Muscle of leg (tissue), 11 donors: ENCODE results near the gene ALKBH3. TPM values are rescaled to one million over a fixed set of nuclear protein-coding genes. Genes with fewer than 3 reads are reported as not detected.

ENCODE experiments used
- DNase-seq: peaks from one replicate; pipeline ENCODE4 v3.0.0; 2013
- H3K27ac ChIP-seq: one replicate; pipeline ENCODE4 v1.5.1; 2013; ENCODE audit warnings: mild to moderate bottlenecking, low read length, control low read depth
- H3K27me3 ChIP-seq: one replicate; pipeline ENCODE4 v1.6.1; 2013; ENCODE audit warnings: low read length; ENCODE audit not compliant: control insufficient read depth, insufficient read depth
- H3K36me3 ChIP-seq: one replicate; pipeline ENCODE4 v1.6.1; 2013; ENCODE audit warnings: low read length; ENCODE audit not compliant: control insufficient read depth, insufficient read depth
- H3K4me1 ChIP-seq: one replicate; pipeline ENCODE4 v1.6.1; 2013; ENCODE audit warnings: low read length; ENCODE audit not compliant: control insufficient read depth, insufficient read depth
- H3K4me3 ChIP-seq: one replicate; pipeline ENCODE4 v1.5.1; 2013; ENCODE audit warnings: low read length, control low read depth
- H3K9me3 ChIP-seq: replicated peaks from 2 replicates; pipeline ENCODE4 v1.6.1; 2013; ENCODE audit warnings: low read depth, low read length; ENCODE audit not compliant: control insufficient read depth
- WGBS: methylation state at CpG from one replicate; pipeline ENCODE4 v1.1.5; 2013; ENCODE audit warnings: missing lambda C conversion rate; ENCODE audit not compliant: insufficient coverage; 5-methylcytosine and 5-hydroxymethylcytosine counted together
- polyA plus RNA-seq, 8 donors: library from polyadenylated mRNA; unstranded; fragments of 120-200 nt; gene quantifications; one replicate each; pipeline versions ENCODE4 v1.2.1 to v1.2.3, GENCODE V29; 2013; ENCODE audit warnings: inconsistent platforms in 1 of 8, low replicate concordance in 1 of 8; ENCODE audit not compliant: insufficient read length in 8 of 8, insufficient read depth in 1 of 8
- total RNA-seq: library from RNA; stranded (reverse); fragments of 120-200 nt; gene quantifications from one replicate; pipeline ENCODE4 v1.2.4, GENCODE V29; 2013

The ALKBH3 gene
- total and polyA plus RNA-seq, 9 donors = 18.1 to 31.5 (median 22.8) TPM

DNA sequence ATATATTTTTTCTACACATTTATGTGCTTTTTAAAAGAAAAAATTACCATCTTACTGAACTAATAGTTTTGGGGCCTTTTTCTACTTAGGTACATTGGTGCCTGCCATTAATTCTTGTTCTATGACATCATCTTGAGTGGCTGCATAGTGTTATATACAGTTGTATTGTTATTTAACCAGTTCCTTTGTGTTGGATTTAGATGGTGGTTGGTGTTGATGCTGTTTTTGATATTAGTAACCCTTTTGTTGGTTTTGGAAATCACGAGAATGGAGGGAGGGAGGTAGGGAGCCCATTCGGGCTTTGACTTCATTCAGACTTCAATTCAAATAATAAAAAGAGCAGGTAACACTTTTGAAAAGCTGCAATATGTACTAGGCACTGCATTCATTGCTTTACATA, 46.4 kb downstream of the ALKBH3 start:
- H3K4me3 ChIP-seq = no peak overlapping the region
- no peak overlapping the region for H3K27ac ChIP-seq
- no peaks in the 10 kb centered on the region for H3K27me3 ChIP-seq
- no CpG with 5 or more reads among the region's 2 CpGs for WGBS
- no peaks in the 10 kb centered on the region for H3K9me3 ChIP-seq
- no peak for DNase-seq
- H3K4me1 ChIP-seq = peaks cover 60% of the 10 kb centered on the region
- H3K36me3 ChIP-seq = peaks cover 7% of the 10 kb centered on the region

DNA sequence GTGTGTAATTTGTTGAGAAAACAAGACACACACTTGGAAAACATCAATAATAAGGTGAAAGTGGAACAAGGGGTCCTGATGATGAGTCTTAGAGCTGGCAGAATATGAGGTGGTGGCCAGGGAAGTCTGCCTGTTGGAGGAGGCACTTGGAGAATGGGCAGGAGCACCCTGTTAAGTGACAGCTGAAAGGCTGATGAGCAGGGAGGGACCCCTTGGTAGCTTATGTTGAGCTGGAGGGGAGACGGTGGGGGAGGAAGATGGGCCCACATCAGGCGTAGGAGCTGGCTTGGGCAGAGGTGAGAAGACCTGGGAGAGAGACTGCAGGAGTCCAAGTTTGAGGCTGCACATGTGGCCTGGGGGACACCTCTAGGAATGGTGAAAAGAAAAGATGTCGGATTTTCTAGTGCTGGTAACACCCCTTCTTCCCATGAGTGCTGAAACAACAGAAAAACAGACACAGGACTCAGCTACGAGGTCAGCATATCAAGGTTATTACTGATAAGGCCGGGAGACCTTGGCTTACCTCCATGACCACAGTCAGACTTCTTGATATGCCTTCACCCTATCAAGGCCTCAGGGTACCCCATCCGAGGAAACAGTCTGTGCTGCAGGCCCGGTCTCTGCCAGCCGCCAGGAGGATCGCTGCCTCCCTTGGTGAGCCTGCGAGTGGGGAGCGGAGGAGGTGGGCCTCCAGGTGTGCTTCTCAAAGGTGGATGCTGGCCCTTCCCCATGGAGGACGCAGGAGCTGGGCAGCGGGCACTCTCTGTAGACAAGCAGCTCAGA, 47.5 kb downstream of the ALKBH3 start:
- Histone ChIP-seq H3K36me3 (no peaks in the 10 kb centered on the region), H3K4me3 (no peak overlapping the region), H3K4me1 (peaks cover 57% of the 10 kb centered on the region), H3K27ac (no peak overlapping the region), H3K9me3 (no peaks in the 10 kb centered on the region), H3K27me3 (no peaks in the 10 kb centered on the region)
- WGBS = 89% methylated on average over 11 of the region's 13 CpGs
- DNase-seq = no peak

DNA sequence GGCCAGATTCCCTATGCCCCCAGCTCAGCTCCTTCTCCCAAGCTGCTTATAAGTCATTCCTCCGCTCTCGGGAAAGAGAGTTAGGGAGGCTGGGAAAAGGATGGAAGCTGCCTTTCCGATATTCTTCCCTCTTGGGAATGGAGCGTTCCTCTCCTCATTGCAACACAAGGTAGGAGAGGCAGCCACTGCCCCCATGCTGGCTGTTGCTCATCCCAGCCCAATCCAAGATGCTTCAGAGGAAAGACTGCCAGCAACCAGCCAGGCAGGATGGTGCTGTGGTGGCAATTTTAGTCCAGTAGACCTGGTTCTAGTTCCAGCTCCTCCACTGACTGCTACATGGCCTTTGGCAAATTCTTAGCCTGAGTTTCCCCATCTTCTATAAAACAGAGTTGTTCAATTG, 48.1 kb downstream of the ALKBH3 start:
- Histone ChIP-seq H3K27ac (no peak overlapping the region), H3K36me3 (no peaks in the 10 kb centered on the region), H3K27me3 (no peaks in the 10 kb centered on the region), H3K4me3 (no peak overlapping the region), H3K9me3 (no peaks in the 10 kb centered on the region), H3K4me1 (peaks cover 58% of the 10 kb centered on the region)
- no CpG with 5 or more reads among the region's 4 CpGs for WGBS
- no peak for DNase-seq

DNA sequence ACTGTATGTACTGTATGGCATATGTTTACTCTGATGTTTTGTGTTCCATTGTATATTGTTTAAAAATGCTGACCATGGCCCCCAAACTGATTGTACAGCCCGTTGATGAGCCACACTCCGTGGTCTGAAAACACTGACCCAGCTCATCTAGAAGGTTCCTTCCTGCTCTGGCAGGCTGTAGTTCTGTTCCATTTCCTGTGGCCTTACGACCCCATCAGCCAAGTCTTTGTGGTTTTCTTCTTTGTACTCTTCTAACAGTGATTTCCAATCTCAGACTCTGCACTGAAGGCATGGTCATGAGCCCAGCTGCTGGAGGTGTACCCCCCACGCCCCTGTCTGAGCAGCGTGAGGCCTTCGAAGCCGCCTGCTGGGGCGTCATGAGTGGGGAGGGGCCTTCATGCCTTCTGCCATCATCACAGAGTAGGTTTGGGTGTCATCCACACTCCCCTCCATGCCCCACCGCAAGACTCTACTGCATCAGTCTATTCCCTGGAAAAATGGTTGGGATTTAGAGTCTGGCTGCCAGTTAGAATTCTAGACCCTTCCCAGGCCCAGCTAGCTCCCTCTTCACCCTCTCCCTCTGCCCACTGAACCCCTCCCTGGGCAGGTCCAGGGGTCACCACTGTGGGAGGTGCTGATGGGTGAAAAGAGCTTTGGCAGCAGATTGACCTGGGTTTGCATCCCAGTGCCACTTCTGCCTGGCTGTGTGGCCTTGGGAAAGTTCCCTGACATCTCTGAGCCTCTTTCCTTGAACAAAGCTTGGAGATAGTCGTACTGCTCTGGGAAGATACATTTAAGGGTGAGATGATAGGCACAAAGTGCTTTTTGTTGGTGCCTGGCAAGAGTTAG, 50.5 kb downstream of the ALKBH3 start:
- Histone ChIP-seq H3K4me3 (no peak overlapping the region), H3K27ac (no peak overlapping the region), H3K4me1 (peaks cover 49% of the 10 kb centered on the region), H3K9me3 (no peaks in the 10 kb centered on the region), H3K27me3 (no peaks in the 10 kb centered on the region), H3K36me3 (no peaks in the 10 kb centered on the region)
- DNase-seq = no peak
- WGBS = 75% methylated on average over 6 of the region's 10 CpGs

DNA sequence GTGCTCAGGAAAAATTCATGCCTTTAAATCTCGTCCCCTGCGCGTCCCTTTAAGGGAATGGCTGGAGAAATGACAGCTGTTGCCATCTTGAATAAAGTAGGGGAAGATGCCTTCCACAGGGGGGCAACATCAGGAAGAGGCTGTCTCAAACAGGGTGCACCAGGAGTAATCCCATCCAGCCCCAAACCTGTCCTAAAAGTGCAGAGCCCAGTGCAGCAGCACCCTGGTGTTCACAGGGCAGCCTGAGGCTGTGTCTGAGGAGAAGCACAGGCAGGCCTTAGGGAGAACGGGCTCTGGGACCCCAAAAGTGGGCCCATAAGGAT, 51.0 kb downstream of the ALKBH3 start:
- H3K27me3 ChIP-seq = no peaks in the 10 kb centered on the region
- H3K27ac ChIP-seq = no peak overlapping the region
- no peaks in the 10 kb centered on the region for H3K36me3 ChIP-seq
- WGBS = 86% methylated on average over 4 of the region's 4 CpGs
- H3K4me3 ChIP-seq = no peak overlapping the region
- no peak for DNase-seq
- peaks cover 44% of the 10 kb centered on the region for H3K4me1 ChIP-seq
- no peaks in the 10 kb centered on the region for H3K9me3 ChIP-seq

DNA sequence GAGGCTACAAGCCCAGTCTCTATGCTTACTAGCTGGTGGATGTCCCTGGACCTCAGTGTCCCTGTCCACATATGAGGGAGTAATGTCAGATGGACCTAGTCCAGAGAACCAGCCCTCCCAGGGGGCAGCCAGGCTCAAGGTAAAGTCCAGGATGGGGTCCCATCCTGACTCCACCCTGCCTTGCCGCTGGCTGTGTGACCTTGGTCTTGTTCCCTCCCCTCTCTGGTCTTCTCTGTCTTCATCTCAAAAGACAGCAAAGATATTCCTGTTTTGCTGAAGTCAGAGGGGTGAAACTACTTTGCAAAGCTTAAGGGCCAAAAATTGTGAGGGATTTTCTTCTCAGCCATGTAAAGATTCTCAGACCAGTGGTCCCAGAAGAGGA, 52.6 kb downstream of the ALKBH3 start:
- Histone ChIP-seq H3K27me3 (no peaks in the 10 kb centered on the region), H3K9me3 (no peaks in the 10 kb centered on the region), H3K4me3 (no peak overlapping the region), H3K4me1 (peaks cover 41% of the 10 kb centered on the region), H3K36me3 (no peaks in the 10 kb centered on the region), H3K27ac (peak overlapping the region; percentile 58)
- DNase-seq = no peak
- 67% methylated on average over 1 of the region's 1 CpG for WGBS

DNA sequence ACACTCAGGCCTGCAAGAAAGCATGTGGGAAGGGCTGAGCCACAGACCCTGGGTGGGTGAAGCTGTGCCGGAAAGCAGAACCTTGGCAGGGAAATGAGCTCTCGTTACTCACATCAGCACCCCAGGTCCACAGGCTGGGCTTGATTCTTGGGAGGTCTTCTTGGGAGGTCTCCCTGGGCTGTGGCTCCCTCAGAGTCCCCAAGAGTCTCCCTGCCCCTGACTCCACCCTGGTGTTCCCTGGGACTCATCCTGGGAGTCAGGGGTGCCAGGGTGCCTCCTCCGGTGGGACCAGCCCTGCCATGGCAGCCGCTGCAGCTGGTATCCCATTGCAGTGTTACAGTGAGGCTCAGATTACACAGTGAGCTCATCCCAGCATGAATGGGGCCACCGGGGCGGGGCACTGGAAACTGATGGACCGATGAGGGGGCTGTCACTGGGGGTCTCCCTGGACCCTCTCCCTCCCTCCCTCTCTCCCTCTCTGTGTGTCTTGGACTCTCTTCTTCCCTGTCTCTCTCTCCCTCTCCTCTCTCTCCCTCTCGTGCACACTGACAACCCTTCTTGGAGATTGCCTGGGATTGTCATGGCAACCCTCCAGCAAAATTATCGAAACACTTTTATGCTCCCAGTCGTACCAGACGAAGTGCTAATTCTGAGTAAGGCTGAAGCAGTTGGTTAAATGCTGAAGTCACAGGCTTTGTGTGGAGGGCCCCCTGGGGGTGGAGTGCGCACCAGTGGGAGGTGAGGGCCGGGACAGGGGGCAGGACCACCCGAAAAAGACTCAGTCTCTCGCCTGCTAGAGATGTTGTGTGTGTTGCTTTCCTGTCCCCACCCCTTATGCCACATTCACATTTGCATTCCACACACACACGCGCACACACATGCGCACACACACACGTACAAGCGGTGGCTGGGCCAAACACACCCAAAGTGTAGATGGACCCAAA, 53.2 kb downstream of the ALKBH3 start:
- Histone ChIP-seq H3K27me3 (no peaks in the 10 kb centered on the region), H3K4me3 (no peak overlapping the region), H3K4me1 (peaks cover 41% of the 10 kb centered on the region), H3K9me3 (no peaks in the 10 kb centered on the region), H3K36me3 (no peaks in the 10 kb centered on the region), H3K27ac (peak overlapping the region; percentile 58)
- 9% methylated on average over 6 of the region's 20 CpGs for WGBS
- peak; percentile 84 for DNase-seq

DNA sequence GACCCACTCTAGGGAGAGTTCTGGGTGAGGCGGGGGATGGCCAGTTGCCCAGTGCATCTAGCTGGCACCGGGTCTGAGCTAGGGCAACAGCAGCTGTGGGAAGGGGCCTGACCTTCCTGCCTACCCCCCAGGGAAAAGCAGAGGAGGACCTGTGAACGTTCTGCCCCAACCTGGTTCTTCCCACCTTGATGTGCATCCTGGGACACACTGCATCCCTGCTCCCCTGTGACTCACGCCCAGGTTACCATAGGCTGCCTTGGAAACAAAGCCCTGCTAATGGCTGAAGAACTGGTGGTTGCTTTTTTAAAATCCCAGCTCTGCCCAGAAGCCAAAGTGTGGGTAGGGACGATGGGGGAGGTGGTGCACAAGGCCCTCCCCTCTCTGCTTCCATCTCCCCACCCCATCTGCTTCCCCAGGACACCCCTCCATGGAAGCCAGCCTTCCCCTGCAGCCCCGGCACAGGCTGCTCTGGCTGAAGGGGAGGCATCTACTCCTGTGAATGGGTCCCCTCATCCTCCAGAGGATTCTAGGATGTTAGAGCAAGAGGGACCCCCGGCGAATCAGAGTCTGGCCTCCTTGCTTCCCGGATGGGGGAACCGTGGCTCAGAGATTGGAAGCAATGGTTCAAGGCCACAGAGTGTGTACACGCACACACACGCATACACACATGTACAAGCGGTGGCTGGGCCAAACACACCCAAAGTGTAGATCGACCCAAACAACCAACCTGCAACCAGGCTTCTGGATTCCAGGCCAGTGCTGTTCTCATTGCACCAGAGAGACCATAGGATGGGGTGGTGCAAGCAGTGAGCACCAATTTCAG, 54.2 kb downstream of the ALKBH3 start:
- Histone ChIP-seq H3K9me3 (no peaks in the 10 kb centered on the region), H3K4me1 (peaks cover 41% of the 10 kb centered on the region), H3K27ac (no peak overlapping the region), H3K36me3 (no peaks in the 10 kb centered on the region), H3K4me3 (no peak overlapping the region), H3K27me3 (no peaks in the 10 kb centered on the region)
- no peak for DNase-seq
- WGBS = 63% methylated on average over 8 of the region's 14 CpGs

DNA sequence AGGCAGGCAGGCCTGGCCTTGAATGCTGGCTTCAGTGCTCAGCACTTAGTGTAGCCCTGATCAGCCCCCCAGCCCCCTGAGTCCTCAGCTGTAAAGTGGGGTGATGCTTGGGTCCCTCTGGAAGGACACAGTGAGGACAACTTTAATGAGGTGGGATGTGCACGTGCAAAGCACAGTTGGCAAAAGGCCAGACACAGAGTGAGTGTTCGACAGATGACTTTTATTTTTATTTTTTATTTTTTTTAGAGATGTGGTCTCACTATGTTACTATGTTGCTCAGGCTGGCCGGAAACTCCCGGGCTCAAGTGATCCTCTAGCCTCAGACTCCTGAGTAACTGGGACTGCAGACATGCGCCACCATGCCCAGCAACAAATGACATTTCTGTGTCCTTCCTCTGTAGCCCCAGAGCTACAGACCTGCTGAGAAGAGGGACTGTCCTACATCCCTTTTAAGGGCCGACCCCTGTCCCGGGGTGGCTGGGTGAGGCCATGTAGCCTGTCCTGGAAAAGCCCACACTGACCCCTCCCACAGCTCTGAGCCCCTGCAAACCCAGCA, 54.9 kb downstream of the ALKBH3 start:
- Histone ChIP-seq H3K27ac (no peak overlapping the region), H3K4me1 (peaks cover 41% of the 10 kb centered on the region), H3K27me3 (no peaks in the 10 kb centered on the region), H3K4me3 (no peak overlapping the region), H3K9me3 (no peaks in the 10 kb centered on the region), H3K36me3 (no peaks in the 10 kb centered on the region)
- DNase-seq = no peak
- 71% methylated on average over 5 of the region's 7 CpGs for WGBS
